Nephron progenitor cell (in vitro differentiated cells): ENCODE measurements around the gene PES1.
A peak's percentile ranks its signal among the peaks of the same experiment; 100 is the strongest.
"Not testable (repeated sequence)": the region's sequence is repeated elsewhere in the genome, so short reads cannot be mapped to it uniquely, and the experiment has no call there.

Experiments
- DNase-seq: peaks from one replicate; pipeline ENCODE4 v3.0.0; 2021
- H3K27ac Mint-ChIP-seq: 2 replicates; pipeline ENCODE4 v1.8.0; 2021; ENCODE audit warnings: mild to moderate bottlenecking, moderate library complexity, mixed read lengths
- H3K27me3 Mint-ChIP-seq: 2 replicates; pipeline ENCODE4 v1.8.0; 2021; ENCODE audit warnings: mild to moderate bottlenecking, low read depth, mixed read lengths; ENCODE audit not compliant: poor library complexity
- H3K36me3 Mint-ChIP-seq: 2 replicates; pipeline ENCODE4 v1.8.0; 2021; ENCODE audit warnings: low read depth, mixed read lengths
- H3K4me1 Mint-ChIP-seq: 2 replicates; pipeline ENCODE4 v1.8.0; 2021; ENCODE audit warnings: mixed read lengths
- H3K4me3 Mint-ChIP-seq: 2 replicates; pipeline ENCODE4 v1.8.0; 2021; ENCODE audit warnings: mild to moderate bottlenecking, moderate library complexity, mixed read lengths
- H3K9me3 Mint-ChIP-seq: 2 replicates; pipeline ENCODE4 v1.8.0; 2021; ENCODE audit warnings: mild to moderate bottlenecking, moderate library complexity, mixed read lengths
- TF ChIP-seq, protein P1 (sequence below): fragments of 200-600 bp; sonication (generic); IDR thresholded peaks from 2 replicates; pipeline ENCODE4 v1.5.0; 2021; ENCODE audit warnings: antibody characterized with exemption

PES1 gene

DNA sequence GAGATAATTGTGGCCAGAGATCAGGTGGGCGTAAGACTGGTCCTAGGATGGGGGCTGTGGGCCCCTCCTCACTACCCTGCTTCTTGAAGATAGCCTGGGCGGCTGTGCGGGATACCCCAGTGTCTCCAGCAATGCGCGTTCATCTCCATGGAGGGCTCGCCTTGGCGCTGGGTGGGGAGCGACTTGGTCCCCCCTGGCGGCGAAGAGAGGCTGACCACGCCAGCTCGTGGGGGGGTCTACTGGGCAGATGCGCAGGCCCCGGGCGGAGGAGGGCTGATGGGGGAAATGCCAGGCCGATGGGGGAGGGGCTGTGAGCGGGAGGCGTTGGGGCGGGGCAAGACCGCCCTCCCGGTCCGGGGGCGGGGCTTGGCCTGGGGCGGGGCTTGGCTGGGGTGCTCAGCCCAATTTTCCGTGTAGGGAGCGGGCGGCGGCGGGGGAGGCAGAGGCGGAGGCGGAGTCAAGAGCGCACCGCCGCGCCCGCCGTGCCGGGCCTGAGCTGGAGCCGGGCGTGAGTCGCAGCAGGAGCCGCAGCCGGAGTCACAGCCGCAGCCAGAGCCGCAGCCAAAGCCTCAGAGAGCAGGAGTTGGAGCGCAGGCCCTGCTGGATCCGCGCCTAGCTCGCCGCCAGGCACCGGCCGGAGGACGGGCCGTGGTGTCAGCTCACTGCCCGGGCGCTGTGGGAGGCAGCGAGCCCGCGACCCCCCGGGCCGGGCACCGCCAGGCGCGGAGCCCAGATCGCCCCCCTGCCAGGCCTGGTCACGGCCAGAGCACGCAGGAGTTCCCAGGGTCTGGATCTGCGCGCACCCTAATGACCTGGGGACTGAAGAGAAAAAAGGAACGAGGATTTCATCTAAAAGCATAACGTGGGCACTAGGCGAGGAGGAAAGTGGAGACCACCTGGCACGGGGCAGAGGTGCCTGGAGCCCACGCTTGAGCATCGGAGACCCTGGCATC is 43.8 kb upstream of the PES1 start, which contains the start of gene SLC35E4:
Gene SLC35E4, plus strand, starts transcription at position 509 of the 953 bp plus-strand sequence. CDS start 670 bp downstream, outside the sequence.
- H3K27ac Mint-ChIP-seq = no peak within 1 kb of the TSS
- H3K4me3 Mint-ChIP-seq = peak within 1 kb of the TSS; percentile 82
- TF ChIP-seq, protein P1, sequence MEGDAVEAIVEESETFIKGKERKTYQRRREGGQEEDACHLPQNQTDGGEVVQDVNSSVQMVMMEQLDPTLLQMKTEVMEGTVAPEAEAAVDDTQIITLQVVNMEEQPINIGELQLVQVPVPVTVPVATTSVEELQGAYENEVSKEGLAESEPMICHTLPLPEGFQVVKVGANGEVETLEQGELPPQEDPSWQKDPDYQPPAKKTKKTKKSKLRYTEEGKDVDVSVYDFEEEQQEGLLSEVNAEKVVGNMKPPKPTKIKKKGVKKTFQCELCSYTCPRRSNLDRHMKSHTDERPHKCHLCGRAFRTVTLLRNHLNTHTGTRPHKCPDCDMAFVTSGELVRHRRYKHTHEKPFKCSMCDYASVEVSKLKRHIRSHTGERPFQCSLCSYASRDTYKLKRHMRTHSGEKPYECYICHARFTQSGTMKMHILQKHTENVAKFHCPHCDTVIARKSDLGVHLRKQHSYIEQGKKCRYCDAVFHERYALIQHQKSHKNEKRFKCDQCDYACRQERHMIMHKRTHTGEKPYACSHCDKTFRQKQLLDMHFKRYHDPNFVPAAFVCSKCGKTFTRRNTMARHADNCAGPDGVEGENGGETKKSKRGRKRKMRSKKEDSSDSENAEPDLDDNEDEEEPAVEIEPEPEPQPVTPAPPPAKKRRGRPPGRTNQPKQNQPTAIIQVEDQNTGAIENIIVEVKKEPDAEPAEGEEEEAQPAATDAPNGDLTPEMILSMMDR = no peak

DNA sequence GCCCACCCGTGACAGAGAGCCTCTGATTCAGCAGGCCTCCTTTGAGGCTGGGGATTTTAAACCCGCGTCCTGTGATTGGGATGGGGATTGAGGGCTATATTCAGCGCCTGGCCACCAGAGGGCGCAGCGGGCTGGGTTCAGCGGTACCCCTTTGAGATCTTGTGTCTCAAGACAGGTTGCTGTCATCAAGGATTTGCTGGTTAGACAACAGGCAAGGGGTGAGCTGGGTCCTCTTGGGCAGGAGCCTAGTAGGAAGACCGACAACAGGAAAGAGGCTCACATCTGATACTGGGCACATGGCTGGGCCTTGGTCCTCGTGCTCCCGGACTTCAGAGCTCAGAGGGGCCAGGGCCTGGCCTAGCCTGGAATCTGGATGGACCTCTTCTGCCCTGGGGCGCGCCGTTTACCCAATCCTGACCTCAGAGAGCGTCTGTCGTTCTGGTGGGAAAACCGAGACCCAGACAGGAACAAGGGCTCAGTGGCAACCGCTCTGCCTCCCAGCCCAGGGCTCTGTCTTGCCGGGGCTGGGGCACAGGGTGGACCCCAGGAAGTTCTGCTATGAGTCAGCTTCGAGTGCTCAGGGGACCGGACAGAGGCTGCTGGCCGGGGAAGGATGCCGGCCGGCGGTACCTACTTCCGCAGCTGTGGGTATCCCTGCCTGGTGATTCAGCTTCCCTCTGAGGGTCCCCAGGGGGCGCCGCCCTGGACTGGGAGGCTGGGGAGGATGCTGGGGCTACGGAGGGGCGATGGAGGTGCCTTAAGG is 42.9 kb upstream of the PES1 start:
- Mint-ChIP-seq H3K36me3 (no peaks in the 10 kb centered on the region), H3K4me3 (peak overlapping the region; percentile 62), H3K4me1 (peaks cover 15% of the 10 kb centered on the region), H3K27me3 (peaks cover 2% of the 10 kb centered on the region), H3K27ac (no peak overlapping the region), H3K9me3 (peaks cover 10% of the 10 kb centered on the region)
- DNase-seq = peak; percentile 93
- TF ChIP-seq, protein P1 = peak; percentile 95

More for the DNA sequence above, 43.8 kb upstream of the PES1 start, which contains the start of gene SLC35E4:
- peaks cover 2% of the 10 kb centered on the region for H3K27me3 Mint-ChIP-seq
- DNase-seq = peak; percentile 98
- no peaks in the 10 kb centered on the region for H3K36me3 Mint-ChIP-seq
- H3K9me3 Mint-ChIP-seq = peaks cover 10% of the 10 kb centered on the region
- H3K4me1 Mint-ChIP-seq = peaks cover 15% of the 10 kb centered on the region

DNA sequence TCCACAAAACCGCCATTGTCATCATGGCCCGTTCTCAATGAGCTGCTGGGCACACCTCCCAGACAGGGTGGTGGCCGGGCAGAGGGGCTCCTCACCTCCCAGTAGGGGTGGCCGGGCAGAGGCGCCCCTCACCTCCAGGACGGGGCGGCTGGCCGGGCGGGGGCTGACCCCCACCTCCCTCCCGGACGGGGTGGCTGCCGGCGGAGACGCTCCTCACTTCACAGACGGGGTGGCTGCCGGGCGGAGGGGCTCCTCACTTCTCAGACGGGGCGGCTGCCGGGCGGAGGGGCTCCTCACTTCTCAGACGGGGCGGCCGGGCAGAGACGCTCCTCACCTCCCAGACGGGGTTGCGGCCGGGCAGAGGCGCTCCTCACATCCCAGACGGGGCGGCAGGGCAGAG is 39.8 kb upstream of the PES1 start:
- not testable (repeated sequence) for H3K4me1 Mint-ChIP-seq, H3K27me3 Mint-ChIP-seq, H3K4me3 Mint-ChIP-seq, H3K27ac Mint-ChIP-seq, H3K36me3 Mint-ChIP-seq, H3K9me3 Mint-ChIP-seq, DNase-seq

DNA sequence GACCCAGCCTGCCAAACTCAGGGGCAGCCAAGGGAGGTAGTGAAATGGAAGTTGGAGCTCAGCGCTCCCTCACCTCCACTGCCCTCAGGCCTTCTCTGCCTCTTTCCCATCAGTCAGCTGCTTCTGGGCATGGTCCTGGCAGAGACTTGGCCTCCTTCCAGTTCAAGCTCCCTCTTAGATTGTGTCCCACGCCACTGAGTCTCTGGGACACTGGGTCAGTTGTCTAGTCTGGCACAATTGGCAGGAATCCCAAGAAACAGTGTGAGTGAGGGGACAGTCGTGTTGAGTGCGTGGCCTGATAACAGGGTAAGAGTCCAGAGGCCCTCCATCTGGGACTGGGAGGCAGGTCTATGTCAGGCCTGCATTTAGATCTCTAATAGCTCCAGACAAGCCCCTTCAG is 36.8 kb upstream of the PES1 start:
- Mint-ChIP-seq H3K9me3 (peaks cover 6% of the 10 kb centered on the region), H3K27ac (no peak overlapping the region), H3K27me3 (no peaks in the 10 kb centered on the region), H3K4me3 (no peak overlapping the region), H3K36me3 (no peaks in the 10 kb centered on the region), H3K4me1 (peaks cover 8% of the 10 kb centered on the region)
- DNase-seq = no peak
- TF ChIP-seq, protein P1 = no peak

DNA sequence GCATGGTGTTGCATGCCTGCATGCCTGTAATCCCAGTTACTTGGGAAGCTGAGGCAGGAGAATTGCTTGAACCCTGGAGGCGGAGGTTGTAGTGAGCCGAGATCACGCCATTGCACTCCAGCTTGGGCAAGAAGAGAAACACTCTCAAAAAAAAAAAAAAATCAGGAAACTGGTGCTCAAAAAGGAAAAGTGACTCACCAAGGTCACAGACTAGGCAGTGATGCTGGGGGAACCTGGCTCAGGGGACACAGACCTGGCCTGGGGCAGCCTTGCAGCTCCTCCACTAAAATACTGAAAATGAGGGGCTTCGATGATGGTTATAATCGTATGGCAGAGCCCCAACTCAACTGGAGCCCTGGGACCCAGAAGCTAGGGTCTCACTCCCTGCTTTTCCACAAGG is 35.8 kb upstream of the PES1 start:
- no peak for DNase-seq
- H3K4me3 Mint-ChIP-seq = no peak overlapping the region
- TF ChIP-seq, protein P1 = no peak
- H3K27me3 Mint-ChIP-seq = no peaks in the 10 kb centered on the region
- H3K9me3 Mint-ChIP-seq = peaks cover 6% of the 10 kb centered on the region
- no peaks in the 10 kb centered on the region for H3K36me3 Mint-ChIP-seq
- peaks cover 8% of the 10 kb centered on the region for H3K4me1 Mint-ChIP-seq
- H3K27ac Mint-ChIP-seq = no peak overlapping the region

DNA sequence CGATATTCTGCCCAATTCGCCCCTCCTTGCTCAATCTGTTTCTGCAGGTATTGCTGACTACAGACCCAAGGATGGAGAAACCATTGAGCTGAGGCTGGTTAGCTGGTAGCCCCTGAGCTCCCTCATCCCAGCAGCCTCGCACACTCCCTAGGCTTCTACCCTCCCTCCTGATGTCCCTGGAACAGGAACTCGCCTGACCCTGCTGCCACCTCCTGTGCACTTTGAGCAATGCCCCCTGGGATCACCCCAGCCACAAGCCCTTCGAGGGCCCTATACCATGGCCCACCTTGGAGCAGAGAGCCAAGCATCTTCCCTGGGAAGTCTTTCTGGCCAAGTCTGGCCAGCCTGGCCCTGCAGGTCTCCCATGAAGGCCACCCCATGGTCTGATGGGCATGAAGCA is 34.7 kb upstream of the PES1 start:
- DNase-seq = no peak
- TF ChIP-seq, protein P1 = no peak
- Mint-ChIP-seq H3K4me3 (no peak overlapping the region), H3K27me3 (no peaks in the 10 kb centered on the region), H3K9me3 (peaks cover 6% of the 10 kb centered on the region), H3K27ac (no peak overlapping the region), H3K4me1 (peaks cover 8% of the 10 kb centered on the region), H3K36me3 (no peaks in the 10 kb centered on the region)

DNA sequence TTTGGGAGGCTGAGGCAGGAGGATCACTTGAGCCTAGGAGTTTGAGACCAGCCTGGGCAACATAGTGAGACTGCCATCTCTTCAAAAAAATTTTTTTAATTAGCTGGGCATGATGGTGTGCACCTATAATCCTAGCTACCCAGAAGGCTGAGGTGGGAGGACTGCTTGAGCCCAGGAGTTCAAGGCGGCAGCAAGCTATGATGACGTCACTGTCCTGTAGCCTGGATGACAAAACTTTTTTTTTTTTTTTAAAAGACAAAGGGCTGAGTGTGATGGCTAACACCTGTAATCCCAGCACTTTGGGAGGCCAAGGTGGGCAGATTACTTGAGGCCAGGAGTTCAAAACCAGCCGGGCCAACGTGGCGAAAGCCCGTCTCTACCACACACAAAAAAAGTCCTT is 28.2 kb upstream of the PES1 start:
- not testable (repeated sequence) for H3K4me1 Mint-ChIP-seq, H3K27ac Mint-ChIP-seq, H3K27me3 Mint-ChIP-seq, H3K36me3 Mint-ChIP-seq, H3K4me3 Mint-ChIP-seq, H3K9me3 Mint-ChIP-seq, DNase-seq
